Motor neuron (in vitro differentiated cells): ENCODE data around the gene SPATA31D1. TPM values are rescaled to one million over a fixed set of nuclear protein-coding genes. Genes with fewer than 3 reads are reported as not detected.

Experiments
- ATAC-seq, 8 experiments: fragments of 200-7000 bp; cut with Tn5 transposase; replicated peaks in 6 of 8; 2 replicates each; pipeline ENCODE4 v1.8.0; 2021; ENCODE audit warnings: mild to moderate bottlenecking in 8 of 8, moderate library complexity in 8 of 8
- H3K27ac ChIP-seq, 2 donors: fragments of 250-450 bp; sonication (Bioruptor Pico); 2 replicates each; pipeline ENCODE4 v1.9.0; 2021; ENCODE audit warnings: antibody characterized with exemption in 2 of 2, mild to moderate bottlenecking in 2 of 2, moderate library complexity in 1 of 2
- H3K4me1 ChIP-seq, 2 donors: fragments of 250-450 bp; sonication (Bioruptor Pico); replicated peaks in 1 of 2; 2 replicates each; pipeline ENCODE4 v1.6.1; 2021; ENCODE audit warnings: antibody characterized with exemption in 2 of 2, mild to moderate bottlenecking in 2 of 2, moderate library complexity in 1 of 2
- H3K4me3 ChIP-seq, 5 donors: fragments of 250-450 bp; sonication (Bioruptor Pico); 2 replicates each; pipeline ENCODE4 v1.9.0; 2021; ENCODE audit warnings: antibody characterized with exemption in 5 of 5, mild to moderate bottlenecking in 5 of 5, moderate library complexity in 4 of 5
- WGBS, 10 experiments: fragments of 450-650 bp; shearing (Covaris generic); methylation state at CpG; one replicate each; pipeline ENCODE4 v1.0.0; 2022; 5-methylcytosine and 5-hydroxymethylcytosine counted together
- in situ Hi-C, 9 experiments: fragments of 400-800 bp; cut with MboI; loops; one replicate each; pipeline ENCODE4 v1.15.0; 2021; ENCODE audit warnings: low sequenced_read_pairs in 9 of 9, low pct_unique_long_range_greater_than_20kb in 2 of 9; ENCODE audit not compliant: unreplicated experiment in 9 of 9
- total RNA-seq, 8 experiments: library from RNA; unstranded; fragments of 300-600 nt; gene quantifications; 2 replicates each; pipeline versions ENCODE4 v1.2.3 to v1.2.4, GENCODE V29; 2022

The SPATA31D1 gene
- total RNA-seq, 8 experiments from 2014 or later = under 0.01 to 0.28 (median 0.15) TPM; not detected in 2

DNA sequence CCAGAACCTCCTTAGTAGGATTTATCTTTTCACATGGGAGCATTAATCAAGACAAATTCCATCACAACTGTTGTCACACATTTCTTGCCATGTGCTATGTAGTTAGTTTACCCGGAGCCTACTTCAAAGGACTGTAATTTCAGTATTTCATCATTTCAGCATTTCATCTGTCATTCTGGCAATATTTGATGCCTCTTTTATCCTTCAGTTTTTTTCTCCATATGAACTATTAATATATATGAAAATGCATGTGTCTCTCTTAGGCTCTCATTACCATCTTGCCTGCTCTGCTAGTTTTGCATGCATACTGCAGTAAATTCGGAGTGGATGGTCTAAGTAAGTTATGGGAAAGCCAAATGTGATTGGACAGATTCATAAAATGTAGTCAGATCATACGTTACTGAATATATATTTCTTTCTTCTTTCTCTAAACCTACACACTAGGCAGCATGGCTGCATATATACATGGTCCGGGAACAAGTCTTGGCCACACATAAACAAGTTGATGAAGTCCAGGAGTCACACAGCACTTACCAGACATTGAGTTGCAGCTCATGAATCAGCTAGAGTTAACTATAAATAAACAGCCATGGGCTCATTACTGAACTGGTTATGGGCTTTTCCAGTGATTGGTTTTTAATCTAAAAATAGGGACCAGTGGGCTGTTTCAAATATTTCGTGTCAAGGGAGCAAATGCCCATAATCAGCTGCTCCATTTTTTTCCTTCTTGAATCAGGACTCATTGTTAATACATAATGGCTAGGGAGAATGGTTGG is 46.6 kb downstream of the SPATA31D1 start:
- WGBS, 10 experiments = 22 to 100% (median 77%) methylated on average over 1 to 5 of the region's 5 CpGs; no CpG with 5 or more reads in 1 of the 10 experiments
- no peak overlapping the region for H3K27ac ChIP-seq
- in situ Hi-C loops = no loop called here

DNA sequence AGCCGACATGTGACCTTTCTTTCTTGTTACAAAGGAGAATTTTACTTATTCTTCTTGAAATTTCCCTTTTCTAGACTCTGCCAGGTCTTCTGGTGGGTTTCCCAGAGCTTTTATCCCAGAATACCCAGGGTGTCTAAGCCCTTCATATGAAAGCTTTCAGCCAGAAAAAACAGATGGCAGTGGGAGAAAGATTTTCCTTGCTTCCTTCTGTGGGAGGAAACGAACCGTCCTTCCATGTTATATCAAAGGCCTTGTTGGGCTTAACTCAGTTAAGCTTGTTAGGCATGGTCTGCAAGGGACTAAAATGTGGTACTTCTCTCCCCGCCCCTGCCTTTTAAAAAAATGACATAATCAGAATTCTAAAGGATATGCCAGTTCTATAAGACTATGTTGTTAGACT is 47.5 kb downstream of the SPATA31D1 start:
- in situ Hi-C loops = no loop called here
- H3K27ac ChIP-seq = no peak overlapping the region
- no peak overlapping the region for H3K4me3 ChIP-seq
- WGBS, 10 experiments = 38 to 100% (median 88%) methylated on average over 1 to 4 of the region's 4 CpGs; no CpG with 5 or more reads in 1 of the 10 experiments
- H3K4me1 ChIP-seq = no peaks in the 10 kb centered on the region
- no peak for ATAC-seq

More for the DNA sequence above, 46.6 kb downstream of the SPATA31D1 start:
- no peak for ATAC-seq
- H3K4me1 ChIP-seq = no peaks in the 10 kb centered on the region
- no peak overlapping the region for H3K4me3 ChIP-seq

DNA sequence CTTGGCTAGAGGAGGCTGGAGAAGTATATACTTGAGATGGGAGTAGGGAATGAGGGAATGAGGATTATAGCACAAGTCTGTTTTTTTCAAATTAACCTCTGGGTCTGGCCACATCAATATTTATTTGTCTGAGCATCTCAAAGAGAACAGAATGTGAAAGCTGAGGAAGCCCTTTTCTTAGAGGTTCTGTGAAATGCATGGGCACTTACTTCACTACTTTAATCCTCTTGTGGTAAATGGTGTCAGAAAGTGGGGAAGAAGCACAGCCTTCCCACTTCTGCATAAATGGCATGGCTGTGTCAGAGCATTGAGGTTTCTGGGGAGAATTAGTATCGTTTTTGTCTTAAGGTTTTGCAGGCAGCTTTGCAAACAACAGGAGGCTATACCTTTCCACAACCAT is 48.6 kb downstream of the SPATA31D1 start:
- H3K27ac ChIP-seq = no peak overlapping the region
- no peaks in the 10 kb centered on the region for H3K4me1 ChIP-seq
- no peak overlapping the region for H3K4me3 ChIP-seq
- no peak for ATAC-seq
- WGBS, 10 experiments = 11 to 80% (median 50%) methylated on average over 1 of the region's 1 CpG; no CpG with 5 or more reads in 5 of the 10 experiments
- in situ Hi-C loops = no loop called here

DNA sequence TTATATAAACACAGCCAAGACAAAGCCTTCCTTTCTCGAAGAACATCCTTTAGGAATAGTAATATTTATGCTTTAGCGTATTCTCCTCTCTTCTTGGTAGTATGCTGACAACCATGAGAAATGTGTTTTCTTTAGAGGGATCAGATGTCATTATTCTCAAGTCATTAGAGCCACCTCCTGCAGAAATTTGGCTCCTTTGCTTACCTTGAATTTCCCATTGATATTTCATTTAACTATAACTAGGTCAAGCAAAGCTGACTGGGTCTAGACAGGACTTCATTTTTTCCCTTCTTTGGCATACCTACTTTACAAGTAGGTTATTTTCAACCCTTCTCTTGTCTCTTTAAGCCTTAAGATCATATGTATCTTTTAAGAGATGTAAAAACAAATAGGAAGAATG is 50.3 kb downstream of the SPATA31D1 start:
- in situ Hi-C loops = no loop called here
- Histone ChIP-seq H3K4me1 (no peaks in the 10 kb centered on the region), H3K4me3 (no peak overlapping the region), H3K27ac (no peak overlapping the region)
- 14 to 94% (median 78%) methylated on average over 1 to 2 of the region's 2 CpGs; no CpG with 5 or more reads in 2 of the 10 experiments for WGBS, 10 experiments
- no peak for ATAC-seq

Other genes with a start within 250 kb of the SPATA31D1 start
- gene SPATA31D4, start 60.3 kb upstream of the SPATA31D1 start, total RNA-seq = under 1 TPM in 5 of 8 experiments, not detected in 3; 0.08 to 0.19 (median 0.14) TPM
- gene SPATA31D3, start 45.3 kb upstream of the SPATA31D1 start, total RNA-seq = under 1 TPM in 3 of 8 experiments, not detected in 5; 0.04 to 0.90 (median 0.31) TPM